ENCODE data around the gene GNAI3. TPM values are rescaled to one million over a fixed set of nuclear protein-coding genes. Genes with fewer than 3 reads are reported as not detected.

GNAI3 gene
- total RNA-seq, 4 donors from 2014 or later = 5.9 to 7.2 (median 6.6) TPM

GRCh38 chr1:109629372-109630030 is 81.1 kb downstream of the GNAI3 start:
- H3K27me3 ChIP-seq = no peaks in the 10 kb centered on the region
- no peak for TF ChIP-seq POLR2AphosphoS5 (IDR thresholded peaks at IDR 0.05)
- no peak for TF ChIP-seq EP300 (IDR thresholded peaks at IDR 0.05)
- TF ChIP-seq POLR2A (IDR thresholded peaks at IDR 0.05; ENCODE audit: low read depth) = no peak
- no peak for TF ChIP-seq CTCF (IDR thresholded peaks at IDR 0.05)
- H3K4me3 ChIP-seq = no peak overlapping the region
- peaks cover 28 to 55% (median 54%) of the 10 kb centered on the region in 4 donors for H3K36me3 ChIP-seq
- H3K9me3 ChIP-seq = no peaks in the 10 kb centered on the region
- WGBS = 95% methylated on average over 9 of the region's 10 CpGs
- H3K27ac ChIP-seq (replicated peaks in 1 of 4) = no peak overlapping the region
- DNase-seq (ENCODE audit: extremely low spot score) = peak; percentile 70
- peaks cover 2 to 35% (median 19%) of the 10 kb centered on the region in 4 donors for H3K4me1 ChIP-seq
- intact Hi-C loops (cut with DNase I) = no loop called here

DNA sequence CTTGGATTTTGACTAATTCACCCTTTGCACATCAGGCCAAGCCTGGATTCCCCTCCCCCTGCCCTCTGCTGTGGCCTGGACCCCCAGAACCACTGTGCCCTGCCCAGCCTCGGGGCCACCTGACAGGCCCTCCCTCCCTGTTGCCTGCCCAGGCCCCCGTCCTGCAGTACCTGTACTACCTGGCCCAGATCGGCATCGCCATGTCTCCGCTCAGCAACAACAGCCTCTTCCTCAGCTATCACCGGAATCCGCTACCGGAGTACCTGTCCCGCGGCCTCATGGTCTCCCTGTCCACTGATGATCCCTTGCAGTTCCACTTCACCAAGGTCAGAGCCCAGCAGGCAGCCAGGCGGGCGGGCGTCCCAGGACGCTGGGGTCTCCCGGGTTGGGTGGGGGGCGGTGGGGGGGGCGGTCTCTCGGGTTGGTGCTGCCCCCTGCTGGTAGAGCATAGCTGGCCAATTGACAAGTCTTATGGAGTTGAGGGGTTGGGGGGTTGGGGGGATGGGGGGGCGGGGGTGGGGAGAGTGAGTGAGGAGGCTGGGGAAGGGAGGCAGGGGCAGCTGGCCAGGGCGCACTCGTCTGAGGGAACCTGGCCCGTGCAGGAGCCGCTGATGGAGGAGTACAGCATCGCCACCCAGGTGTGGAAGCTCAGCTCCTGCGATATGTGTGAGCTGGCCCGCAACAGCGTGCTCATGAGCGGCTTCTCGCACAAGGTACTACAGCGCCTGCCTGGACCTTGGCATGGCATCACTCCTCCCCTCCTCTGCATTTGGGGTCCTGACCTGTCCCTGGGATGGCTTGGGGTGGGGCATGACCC is 81.9 kb downstream of the GNAI3 start:
- Histone ChIP-seq H3K4me1 (peaks cover 0 to 28% (median 12%) of the 10 kb centered on the region in 4 donors), H3K27me3 (no peaks in the 10 kb centered on the region), H3K4me3 (no peak overlapping the region), H3K9me3 (no peaks in the 10 kb centered on the region), H3K36me3 (peaks cover 28 to 55% (median 54%) of the 10 kb centered on the region in 4 donors), H3K27ac (replicated peaks in 1 of 4) (no peak overlapping the region)
- DNase-seq (ENCODE audit: extremely low spot score) = peak; percentile 70
- intact Hi-C loops (cut with DNase I) = no loop called here
- TF ChIP-seq CTCF (IDR thresholded peaks at IDR 0.05) (peak in 2 of 3 experiments; percentile 48 to 54), POLR2A (IDR thresholded peaks at IDR 0.05; ENCODE audit: low read depth) (no peak)
- WGBS = 91% methylated on average over 16 of the region's 30 CpGs

DNA sequence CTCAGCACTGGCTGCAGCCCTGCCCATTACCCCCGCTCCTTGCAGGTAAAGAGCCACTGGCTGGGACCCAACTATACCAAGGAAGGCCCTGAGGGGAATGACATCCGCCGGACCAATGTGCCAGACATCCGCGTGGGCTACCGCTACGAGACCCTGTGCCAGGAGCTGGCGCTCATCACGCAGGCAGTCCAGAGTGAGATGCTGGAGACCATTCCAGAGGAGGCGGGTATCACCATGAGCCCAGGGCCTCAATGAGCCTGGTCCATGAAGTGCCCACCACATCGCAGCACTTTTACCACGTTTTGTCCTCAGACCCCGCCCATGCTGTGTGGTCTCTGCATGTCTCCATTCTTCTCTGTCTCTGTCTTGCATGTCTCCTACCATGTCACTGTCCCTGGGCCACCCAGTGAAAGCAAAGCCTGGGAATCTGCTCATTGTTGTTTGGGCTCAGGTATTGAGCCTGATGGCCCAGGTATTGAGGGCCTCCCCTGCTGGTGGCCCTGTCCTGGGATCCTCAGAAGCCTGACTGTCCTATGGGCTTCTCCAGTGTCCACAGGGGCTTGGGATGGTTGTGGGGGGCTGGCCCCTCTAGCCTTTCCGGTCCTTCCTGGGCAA is 82.6 kb downstream of the GNAI3 start:
- no peak overlapping the region for H3K27ac ChIP-seq (replicated peaks in 1 of 4)
- no peaks in the 10 kb centered on the region for H3K9me3 ChIP-seq
- intact Hi-C loops (cut with DNase I) = no loop called here
- TF ChIP-seq EP300 (IDR thresholded peaks at IDR 0.05) = no peak
- H3K27me3 ChIP-seq = no peaks in the 10 kb centered on the region
- peaks cover 27 to 54% (median 52%) of the 10 kb centered on the region in 4 donors for H3K36me3 ChIP-seq
- DNase-seq (ENCODE audit: extremely low spot score) = peak; percentile 72
- no peak overlapping the region for H3K4me3 ChIP-seq
- H3K4me1 ChIP-seq = peaks cover 3 to 26% (median 16%) of the 10 kb centered on the region in 4 donors
- WGBS = 93% methylated on average over 13 of the region's 14 CpGs

DNA sequence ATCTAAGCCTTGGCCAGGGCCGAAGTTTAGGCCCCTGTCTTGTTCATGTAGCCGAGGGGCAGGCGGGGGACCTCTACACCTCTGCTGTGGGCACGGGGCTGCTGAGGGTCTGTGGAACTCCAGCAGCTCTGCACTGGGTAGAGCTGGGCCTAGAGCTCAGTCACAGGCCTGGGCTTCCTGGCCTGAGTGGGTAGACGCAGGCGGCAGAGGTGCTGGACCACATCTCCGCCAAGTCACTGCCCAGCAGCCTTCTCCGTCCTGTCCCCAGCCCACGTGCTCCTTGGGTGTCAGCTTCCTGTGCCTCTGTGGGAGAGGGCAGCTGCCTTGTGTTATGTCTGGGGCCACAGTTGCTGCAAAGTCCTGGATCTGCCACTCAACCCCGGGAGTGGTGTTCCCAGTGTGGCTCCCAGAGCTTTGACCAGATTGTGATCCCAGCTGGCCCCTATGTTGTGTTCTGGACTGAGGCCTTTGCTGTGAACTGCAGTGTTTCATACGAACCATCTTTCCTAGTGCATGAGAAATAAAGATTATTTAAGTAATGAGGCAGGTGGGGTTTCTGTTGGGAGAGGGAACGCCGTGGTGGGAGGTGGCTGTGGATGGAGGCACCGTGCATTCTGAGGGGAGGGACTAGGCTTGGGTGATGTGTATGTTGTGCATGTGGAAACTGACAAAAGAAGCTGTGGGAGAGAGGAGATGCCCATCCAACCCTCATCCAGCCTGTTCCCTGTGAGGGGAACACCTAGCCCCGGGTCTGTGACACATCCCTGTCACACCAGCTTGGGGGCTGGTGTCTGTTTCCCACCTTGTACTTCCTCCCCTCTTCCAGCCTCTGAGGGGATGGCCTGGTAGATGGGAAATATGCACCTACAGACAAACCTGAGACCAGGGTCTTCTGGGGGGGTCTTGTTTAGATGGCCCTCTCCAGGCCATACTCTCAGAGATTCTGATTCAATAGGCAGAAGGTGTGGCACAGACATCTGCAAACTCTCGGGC is 83.4 kb downstream of the GNAI3 start:
- TF ChIP-seq POLR2A (IDR thresholded peaks at IDR 0.05; ENCODE audit: low read depth) (no peak), POLR2AphosphoS5 (IDR thresholded peaks at IDR 0.05) (no peak), EP300 (IDR thresholded peaks at IDR 0.05) (no peak), CTCF (IDR thresholded peaks at IDR 0.05) (no peak)
- 78% methylated on average over 9 of the region's 16 CpGs for WGBS
- Histone ChIP-seq H3K4me3 (no peak overlapping the region), H3K27me3 (no peaks in the 10 kb centered on the region), H3K4me1 (peaks cover 9 to 34% (median 23%) of the 10 kb centered on the region in 4 donors), H3K36me3 (peaks cover 19 to 47% (median 44%) of the 10 kb centered on the region in 4 donors), H3K9me3 (no peaks in the 10 kb centered on the region), H3K27ac (replicated peaks in 1 of 4) (peak overlapping the region in 2 of 4 donors; percentile 21 to 52)
- peak; percentile 89 for DNase-seq (ENCODE audit: extremely low spot score)
- intact Hi-C loops (cut with DNase I) = no loop called here

All from esophagus muscularis mucosa (tissue), 4 donors.